Neural cell (in vitro differentiated cells): Measurements from ENCODE around the gene DENND1A. TPM values are rescaled to one million over a fixed set of nuclear protein-coding genes. Genes with fewer than 3 reads are reported as not detected.

ENCODE experiments used
- H2AFZ ChIP-seq: fragments of 200-600, 300-800 bp; sonication (generic), shearing (Covaris generic); 2 replicates; pipeline ENCODE4 v1.6.0; 2014; ENCODE audit warnings: low read depth, mild to moderate bottlenecking, antibody characterized with exemption, low read length, moderate library complexity
- H3F3A ChIP-seq: fragments of 200-600 bp; shearing (Covaris generic); 2 replicates; pipeline ENCODE4 v1.6.1; 2016; ENCODE audit warnings: mild to moderate bottlenecking, moderate library complexity, mixed read lengths, antibody characterized with exemption, low read length; ENCODE audit not compliant: insufficient read depth, poor library complexity, severe bottlenecking
- H3K27ac ChIP-seq: fragments of 200-600, 300-800 bp; sonication (generic), shearing (Covaris generic); 2 replicates; pipeline ENCODE4 v1.5.1; 2014; ENCODE audit warnings: mild to moderate bottlenecking, low read length, moderate library complexity
- H3K27me3 ChIP-seq: fragments of 300-800, 200-600 bp; sonication (generic), shearing (Covaris generic); 2 replicates; pipeline ENCODE4 v1.6.0; 2014; ENCODE audit warnings: mild to moderate bottlenecking, low read depth, low read length, moderate library complexity; ENCODE audit not compliant: insufficient read depth
- H3K36me3 ChIP-seq: fragments of 300-800, 200-600 bp; sonication (generic), shearing (Covaris generic); 2 replicates; pipeline ENCODE4 v1.5.1; 2014; ENCODE audit warnings: mild to moderate bottlenecking, antibody characterized with exemption, low read length, moderate library complexity; ENCODE audit not compliant: insufficient read depth
- H3K4me2 ChIP-seq: fragments of 300-800, 200-600 bp; sonication (generic), shearing (Covaris generic); 2 replicates; pipeline ENCODE4 v1.6.0; 2014; ENCODE audit warnings: mild to moderate bottlenecking, low read length
- H3K4me3 ChIP-seq: fragments of 300-800, 200-600 bp; sonication (generic), shearing (Covaris generic); 2 replicates; pipeline ENCODE4 v1.5.1; 2014; ENCODE audit warnings: mild to moderate bottlenecking, low read length, moderate library complexity
- H3K79me2 ChIP-seq: fragments of 200-600 bp; shearing (Covaris generic); replicated peaks from 2 replicates; pipeline ENCODE4 v1.6.0; 2014; ENCODE audit warnings: mild to moderate bottlenecking, low read length, moderate library complexity; ENCODE audit not compliant: insufficient read depth
- H3K9ac ChIP-seq: fragments of 300-800, 200-600 bp; sonication (generic), shearing (Covaris generic); 2 replicates; pipeline ENCODE4 v1.6.1; 2016; ENCODE audit warnings: mild to moderate bottlenecking, low read length, mixed read lengths
- H3K9me2 ChIP-seq: fragments of 200-600 bp; shearing (Covaris generic); 2 replicates; pipeline ENCODE4 v1.6.1; 2016; ENCODE audit warnings: mild to moderate bottlenecking, low read length, mixed read lengths; ENCODE audit not compliant: insufficient read depth
- H3K9me3 ChIP-seq: fragments of 200-600, 300-800 bp; sonication (generic), shearing (Covaris generic); 2 replicates; pipeline ENCODE4 v1.6.1; 2016; ENCODE audit warnings: mild to moderate bottlenecking, mixed run types, low read length, moderate library complexity, mixed read lengths
- H4K20me1 ChIP-seq: fragments of 200-600 bp; shearing (Covaris generic); 2 replicates; pipeline ENCODE4 v1.6.1; 2016; ENCODE audit warnings: mild to moderate bottlenecking, mixed run types; ENCODE audit not compliant: insufficient read depth
- EP300 ChIP-seq: fragments of 450-650 bp; conservative IDR thresholded peaks from 2 replicates; pipeline ENCODE4 v1.6.1; 2014; ENCODE audit warnings: antibody characterized with exemption, mild to moderate bottlenecking, moderate library complexity; ENCODE audit not compliant: poor library complexity, severe bottlenecking
- EZH2 ChIP-seq: fragments of 200-600, 300-800 bp; shearing (Covaris generic), sonication (generic); IDR thresholded peaks from 2 replicates; pipeline ENCODE4 v1.6.1; 2014; ENCODE audit warnings: antibody characterized with exemption, low read length, borderline replicate concordance, mild to moderate bottlenecking; ENCODE audit not compliant: insufficient read depth, poor library complexity, severe bottlenecking
- MXI1 ChIP-seq: fragments of 450-650 bp; conservative IDR thresholded peaks from 2 replicates; pipeline ENCODE4 v1.6.1; 2014; ENCODE audit warnings: antibody characterized with exemption, mild to moderate bottlenecking; ENCODE audit not compliant: poor library complexity, severe bottlenecking
- POLR2AphosphoS5 ChIP-seq: IDR thresholded peaks from 2 replicates; pipeline ENCODE4 v1.6.1; 2012
- RAD21 ChIP-seq: fragments of 450-650 bp; conservative IDR thresholded peaks from 2 replicates; pipeline ENCODE4 v1.6.1; 2014; ENCODE audit warnings: antibody characterized with exemption, mild to moderate bottlenecking, moderate library complexity
- SMC3 ChIP-seq: fragments of 450-650 bp; conservative IDR thresholded peaks from 2 replicates; pipeline ENCODE4 v1.6.1; 2014; ENCODE audit warnings: antibody characterized with exemption, mild to moderate bottlenecking, moderate library complexity; ENCODE audit not compliant: poor library complexity
- TAF1 ChIP-seq: IDR thresholded peaks from 2 replicates; pipeline ENCODE4 v1.6.1; 2012; ENCODE audit warnings: low read depth
- polyA plus RNA-seq: library from polyadenylated mRNA; depleted of rRNA; stranded (reverse); fragments of >200 nt; gene quantifications from 2 replicates; pipeline ENCODE4 v1.2.3, GENCODE V29; 2014
- TF ChIP-seq, protein P1 (sequence below): fragments of 450-650 bp; IDR thresholded peaks from 2 replicates; pipeline ENCODE4 v1.5.1; 2014; ENCODE audit warnings: antibody characterized with exemption, mild to moderate bottlenecking, moderate library complexity; ENCODE audit not compliant: poor library complexity, severe bottlenecking
- TF ChIP-seq, protein P2 (sequence below): IDR thresholded peaks from 2 replicates; pipeline ENCODE4 v1.6.1; 2012; ENCODE audit warnings: borderline replicate concordance

Gene DENND1A
- polyA plus RNA-seq, 1 donor from 2014 or later = 2.3 TPM

DNA sequence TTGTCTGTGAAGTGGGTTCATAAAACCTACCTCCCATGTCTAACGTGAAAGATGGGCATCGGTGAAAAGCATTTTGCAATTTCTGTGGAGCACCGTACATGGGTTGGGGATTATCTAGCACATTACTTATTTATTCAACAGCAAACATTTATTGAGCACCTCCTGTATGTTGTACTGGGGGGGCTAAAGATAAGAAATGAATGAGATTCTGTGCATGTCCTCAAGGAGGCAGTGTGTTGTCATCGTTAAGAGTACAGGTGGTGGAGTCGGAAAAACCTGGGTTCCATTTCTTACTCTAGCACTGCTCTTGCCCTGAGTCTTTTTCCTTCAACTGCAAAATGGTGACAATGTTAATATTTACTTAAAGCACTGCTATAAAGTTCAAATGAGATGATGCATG, 30.4 kb upstream of the DENND1A start:
- Histone ChIP-seq H3K27me3 (no peaks in the 10 kb centered on the region), H3F3A (no peaks in the 10 kb centered on the region), H2AFZ (no peak overlapping the region), H3K9me2 (no peaks in the 10 kb centered on the region), H3K9me3 (no peaks in the 10 kb centered on the region), H3K9ac (no peak overlapping the region), H3K36me3 (no peaks in the 10 kb centered on the region), H3K79me2 (no peaks in the 10 kb centered on the region), H3K4me3 (no peak overlapping the region), H4K20me1 (no peaks in the 10 kb centered on the region), H3K27ac (no peak overlapping the region), H3K4me2 (no peak overlapping the region)
- no peak for TF ChIP-seq MXI1
- TF ChIP-seq, protein P1, sequence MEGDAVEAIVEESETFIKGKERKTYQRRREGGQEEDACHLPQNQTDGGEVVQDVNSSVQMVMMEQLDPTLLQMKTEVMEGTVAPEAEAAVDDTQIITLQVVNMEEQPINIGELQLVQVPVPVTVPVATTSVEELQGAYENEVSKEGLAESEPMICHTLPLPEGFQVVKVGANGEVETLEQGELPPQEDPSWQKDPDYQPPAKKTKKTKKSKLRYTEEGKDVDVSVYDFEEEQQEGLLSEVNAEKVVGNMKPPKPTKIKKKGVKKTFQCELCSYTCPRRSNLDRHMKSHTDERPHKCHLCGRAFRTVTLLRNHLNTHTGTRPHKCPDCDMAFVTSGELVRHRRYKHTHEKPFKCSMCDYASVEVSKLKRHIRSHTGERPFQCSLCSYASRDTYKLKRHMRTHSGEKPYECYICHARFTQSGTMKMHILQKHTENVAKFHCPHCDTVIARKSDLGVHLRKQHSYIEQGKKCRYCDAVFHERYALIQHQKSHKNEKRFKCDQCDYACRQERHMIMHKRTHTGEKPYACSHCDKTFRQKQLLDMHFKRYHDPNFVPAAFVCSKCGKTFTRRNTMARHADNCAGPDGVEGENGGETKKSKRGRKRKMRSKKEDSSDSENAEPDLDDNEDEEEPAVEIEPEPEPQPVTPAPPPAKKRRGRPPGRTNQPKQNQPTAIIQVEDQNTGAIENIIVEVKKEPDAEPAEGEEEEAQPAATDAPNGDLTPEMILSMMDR = no peak
- no peak for TF ChIP-seq RAD21
- TF ChIP-seq TAF1 = no peak
- TF ChIP-seq, protein P2, sequence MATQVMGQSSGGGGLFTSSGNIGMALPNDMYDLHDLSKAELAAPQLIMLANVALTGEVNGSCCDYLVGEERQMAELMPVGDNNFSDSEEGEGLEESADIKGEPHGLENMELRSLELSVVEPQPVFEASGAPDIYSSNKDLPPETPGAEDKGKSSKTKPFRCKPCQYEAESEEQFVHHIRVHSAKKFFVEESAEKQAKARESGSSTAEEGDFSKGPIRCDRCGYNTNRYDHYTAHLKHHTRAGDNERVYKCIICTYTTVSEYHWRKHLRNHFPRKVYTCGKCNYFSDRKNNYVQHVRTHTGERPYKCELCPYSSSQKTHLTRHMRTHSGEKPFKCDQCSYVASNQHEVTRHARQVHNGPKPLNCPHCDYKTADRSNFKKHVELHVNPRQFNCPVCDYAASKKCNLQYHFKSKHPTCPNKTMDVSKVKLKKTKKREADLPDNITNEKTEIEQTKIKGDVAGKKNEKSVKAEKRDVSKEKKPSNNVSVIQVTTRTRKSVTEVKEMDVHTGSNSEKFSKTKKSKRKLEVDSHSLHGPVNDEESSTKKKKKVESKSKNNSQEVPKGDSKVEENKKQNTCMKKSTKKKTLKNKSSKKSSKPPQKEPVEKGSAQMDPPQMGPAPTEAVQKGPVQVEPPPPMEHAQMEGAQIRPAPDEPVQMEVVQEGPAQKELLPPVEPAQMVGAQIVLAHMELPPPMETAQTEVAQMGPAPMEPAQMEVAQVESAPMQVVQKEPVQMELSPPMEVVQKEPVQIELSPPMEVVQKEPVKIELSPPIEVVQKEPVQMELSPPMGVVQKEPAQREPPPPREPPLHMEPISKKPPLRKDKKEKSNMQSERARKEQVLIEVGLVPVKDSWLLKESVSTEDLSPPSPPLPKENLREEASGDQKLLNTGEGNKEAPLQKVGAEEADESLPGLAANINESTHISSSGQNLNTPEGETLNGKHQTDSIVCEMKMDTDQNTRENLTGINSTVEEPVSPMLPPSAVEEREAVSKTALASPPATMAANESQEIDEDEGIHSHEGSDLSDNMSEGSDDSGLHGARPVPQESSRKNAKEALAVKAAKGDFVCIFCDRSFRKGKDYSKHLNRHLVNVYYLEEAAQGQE = no peak
- no peak for TF ChIP-seq SMC3
- no peak for TF ChIP-seq POLR2AphosphoS5
- no peak for TF ChIP-seq EZH2
- no peak for TF ChIP-seq EP300

DNA sequence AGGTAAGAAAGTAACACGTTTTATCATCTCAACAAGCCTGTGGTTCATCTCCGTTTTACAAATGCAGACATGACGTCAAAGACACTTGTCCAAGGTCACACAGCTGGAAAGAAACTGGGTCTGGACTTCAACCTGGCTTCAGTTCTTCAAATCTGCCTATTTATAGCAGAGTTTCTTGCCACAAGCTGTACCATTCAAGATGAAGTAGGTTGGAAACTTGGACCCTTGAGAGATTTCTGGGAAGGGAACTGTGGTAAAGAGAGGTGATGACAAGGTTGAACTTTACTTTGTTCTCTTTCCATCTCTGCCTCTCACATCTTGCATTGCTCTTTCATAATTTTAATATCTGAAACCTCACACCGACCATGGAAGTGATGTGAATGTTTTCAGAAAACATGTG, 29.9 kb upstream of the DENND1A start:
- Histone ChIP-seq H2AFZ (no peak overlapping the region), H3K36me3 (no peaks in the 10 kb centered on the region), H3K4me2 (no peak overlapping the region), H3K79me2 (no peaks in the 10 kb centered on the region), H3K9me2 (no peaks in the 10 kb centered on the region), H3F3A (no peaks in the 10 kb centered on the region), H3K27me3 (no peaks in the 10 kb centered on the region), H3K9ac (no peak overlapping the region), H4K20me1 (no peaks in the 10 kb centered on the region), H3K9me3 (no peaks in the 10 kb centered on the region), H3K27ac (no peak overlapping the region), H3K4me3 (no peak overlapping the region)
- no peak for TF ChIP-seq SMC3
- TF ChIP-seq EP300 = no peak
- no peak for TF ChIP-seq TAF1
- no peak for TF ChIP-seq POLR2AphosphoS5
- no peak for TF ChIP-seq MXI1
- TF ChIP-seq RAD21 = no peak
- no peak for TF ChIP-seq EZH2
- TF ChIP-seq, protein P1 = no peak
- TF ChIP-seq, protein P2 = no peak
